ENCODE results near the gene TCF4.

The TCF4 gene

DNA sequence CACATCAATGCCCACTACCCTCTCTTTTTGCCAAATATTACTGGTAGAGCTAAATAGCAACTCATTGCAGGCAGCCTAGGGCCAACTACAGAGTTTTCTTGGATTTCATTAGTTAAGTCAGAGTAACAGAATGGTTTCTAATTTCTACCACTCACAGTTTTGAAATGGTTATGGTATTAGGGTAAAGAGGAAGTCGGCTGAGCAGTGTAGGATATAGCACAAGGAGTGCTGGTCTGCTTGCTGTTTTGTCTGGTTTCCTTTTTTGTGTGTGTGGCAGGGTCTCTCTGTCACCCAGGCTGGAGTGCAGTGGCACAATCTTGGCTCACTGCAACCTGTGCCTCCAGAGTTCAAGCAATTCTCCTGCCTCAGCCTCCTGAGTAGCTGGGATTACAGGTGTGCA, 339.5 kb downstream of the TCF4 start:
- no peak for DNase-seq

- no peak for DNase-seq
These were observed 341.0 kb downstream of the TCF4 start for GRCh38 chr18:55247032-55247431.

DNA sequence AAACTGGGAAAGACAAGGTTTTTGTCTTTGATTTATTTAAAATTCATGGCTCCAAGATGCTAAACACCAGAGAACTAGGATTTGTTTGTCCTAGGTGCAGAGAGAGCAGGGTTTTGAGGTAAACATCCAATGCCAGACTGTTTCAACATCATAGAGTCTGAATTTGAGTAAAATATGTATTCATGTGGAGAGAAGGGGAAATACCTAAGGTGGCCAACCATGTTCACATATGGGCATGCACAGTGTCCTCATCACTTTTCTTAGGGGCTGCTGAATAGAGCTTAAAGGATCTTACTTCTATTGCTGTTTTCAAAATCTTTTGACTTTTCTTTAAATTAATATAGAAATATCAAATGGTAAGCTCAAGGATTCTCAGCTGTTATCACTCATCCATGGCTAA, 341.7 kb downstream of the TCF4 start:
- no peak for DNase-seq

DNA sequence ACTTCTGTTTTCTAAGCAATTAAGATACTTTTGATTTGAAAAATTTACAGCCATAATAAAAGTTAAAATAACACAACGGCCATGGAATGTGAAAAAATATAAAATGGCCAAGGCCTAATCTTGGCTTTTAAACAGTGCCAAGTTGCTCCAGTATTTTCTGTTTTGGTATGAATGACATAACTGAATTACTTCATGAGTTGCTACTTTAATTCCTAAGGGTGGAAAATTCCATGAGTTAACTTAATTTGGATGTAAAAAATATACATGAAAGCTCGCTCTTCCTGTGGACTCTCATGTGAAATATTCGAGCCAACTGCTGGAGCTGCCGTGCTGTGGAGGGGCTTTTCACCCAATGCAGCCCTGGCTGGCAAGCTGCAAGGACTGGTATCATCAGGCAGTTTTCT, 342.8 kb downstream of the TCF4 start:
- DNase-seq = no peak

DNA sequence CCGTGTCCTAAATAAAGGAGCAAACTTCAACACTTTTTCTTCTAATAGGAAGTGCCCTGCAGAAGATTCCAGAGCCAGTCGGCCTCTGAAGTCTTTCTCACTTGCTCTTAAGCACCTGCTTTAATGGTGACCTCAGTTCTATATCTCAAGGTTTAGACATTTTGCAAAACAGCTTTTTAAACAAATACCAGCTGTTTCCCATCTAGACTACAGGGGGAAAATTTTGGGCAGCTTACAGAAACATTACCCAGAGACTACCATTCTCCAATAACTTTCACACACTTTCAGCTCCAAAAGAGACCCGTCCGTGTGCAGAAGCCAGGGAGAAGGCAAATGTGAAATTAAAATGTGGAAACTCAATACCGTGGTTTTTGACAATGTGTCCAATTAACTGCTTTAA, 343.4 kb downstream of the TCF4 start:
- DNase-seq = no peak

DNA sequence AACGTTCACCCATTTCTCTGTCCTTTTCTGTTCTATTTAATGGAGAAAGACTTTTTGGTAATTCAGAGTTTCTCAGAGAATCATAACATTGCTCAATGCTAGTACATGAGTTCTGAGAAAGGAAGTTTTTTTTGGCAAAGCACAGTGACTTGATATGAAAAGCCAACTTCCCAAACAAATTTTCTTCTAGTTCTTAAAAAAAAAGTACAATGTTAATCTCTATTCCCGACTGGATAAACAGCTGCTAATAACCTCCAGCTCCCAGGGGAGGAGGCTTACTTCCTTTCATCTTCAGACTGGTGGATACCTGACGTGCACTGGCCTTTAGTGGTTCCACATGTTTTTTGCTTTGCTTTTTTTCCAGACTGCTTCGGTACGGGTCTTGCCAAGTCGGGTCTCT, 344.1 kb downstream of the TCF4 start:
- DNase-seq = no peak

DNA sequence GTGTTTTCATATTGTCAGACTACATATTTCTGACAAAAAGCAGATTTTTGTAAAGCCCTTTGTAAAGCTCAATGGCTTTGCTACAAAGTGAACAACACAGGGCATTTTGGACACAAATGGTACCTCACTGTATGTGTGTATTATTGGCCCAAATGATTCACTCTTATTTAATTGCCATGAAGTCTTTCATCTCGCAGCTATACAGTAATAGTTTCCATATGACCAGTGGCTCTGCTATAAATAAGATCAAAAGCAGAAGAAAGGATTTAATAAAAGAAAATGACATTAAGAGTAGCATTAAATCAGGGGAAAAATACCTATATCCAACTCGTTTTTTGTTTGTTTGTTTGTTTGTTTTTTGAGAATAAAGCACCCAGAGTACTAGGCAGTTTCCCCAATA, 344.7 kb downstream of the TCF4 start:
- no peak for DNase-seq

DNA sequence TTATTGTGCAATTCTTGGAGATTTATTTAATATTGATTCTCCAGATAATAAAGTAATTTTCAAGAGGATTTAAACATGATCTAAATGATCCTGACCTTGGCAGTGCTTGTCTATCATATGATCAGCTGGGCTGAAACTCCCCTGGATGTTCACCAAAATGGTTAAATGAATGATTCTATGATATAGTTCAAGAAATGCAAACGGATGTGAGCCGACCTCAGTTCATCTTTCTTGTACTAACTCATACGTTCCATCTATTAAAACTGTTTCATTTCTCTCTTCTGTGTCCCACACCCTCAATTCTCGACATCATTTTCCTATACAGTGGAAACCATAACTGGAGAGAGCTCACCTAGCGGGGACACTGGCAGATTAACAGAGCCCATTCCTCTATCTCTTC, 347.0 kb downstream of the TCF4 start:
- no peak for DNase-seq

GRCh38 chr18:55239740-55240139, 348.3 kb downstream of the TCF4 start:
- DNase-seq = no peak

DNA sequence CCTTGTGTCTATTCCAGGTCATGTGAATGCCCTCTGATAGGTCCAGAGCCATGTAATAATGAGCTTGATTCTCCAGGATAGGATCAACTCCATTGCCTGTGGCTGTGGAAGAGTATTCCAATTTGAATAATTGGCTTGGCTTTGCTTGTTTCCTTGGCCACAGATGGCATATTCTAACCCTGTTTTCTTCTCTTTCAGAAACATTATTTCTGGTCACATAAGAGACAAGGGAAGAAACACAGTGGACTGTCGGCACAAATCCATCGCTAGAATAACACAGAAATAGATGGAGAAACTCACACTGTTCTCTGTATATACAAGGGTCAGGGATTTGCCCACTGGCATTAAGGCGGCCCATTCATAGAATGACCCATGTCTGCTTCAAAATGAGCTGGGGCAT, 350.3 kb downstream of the TCF4 start:
- DNase-seq = no peak

- DNase-seq = no peak
These were observed 351.7 kb downstream of the TCF4 start for GRCh38 chr18:55236150-55236931.

DNA sequence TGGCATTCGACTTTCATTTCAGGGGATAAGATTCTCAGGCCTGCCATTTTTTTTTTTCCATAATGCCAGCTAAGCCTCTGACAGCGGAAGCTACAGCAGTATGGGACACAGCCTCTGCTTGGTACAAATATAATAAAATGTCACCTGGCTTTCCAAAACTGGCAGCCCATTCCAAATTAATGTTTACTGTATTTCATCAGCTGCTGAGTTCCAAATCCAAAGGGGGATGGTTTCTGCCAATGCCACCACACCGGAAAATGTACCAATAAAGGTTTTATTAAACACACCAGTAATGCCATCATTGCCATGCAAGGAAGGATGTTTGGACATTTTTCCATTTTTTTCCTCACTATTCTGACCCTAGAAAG, 352.9 kb downstream of the TCF4 start:
- DNase-seq = no peak

DNA sequence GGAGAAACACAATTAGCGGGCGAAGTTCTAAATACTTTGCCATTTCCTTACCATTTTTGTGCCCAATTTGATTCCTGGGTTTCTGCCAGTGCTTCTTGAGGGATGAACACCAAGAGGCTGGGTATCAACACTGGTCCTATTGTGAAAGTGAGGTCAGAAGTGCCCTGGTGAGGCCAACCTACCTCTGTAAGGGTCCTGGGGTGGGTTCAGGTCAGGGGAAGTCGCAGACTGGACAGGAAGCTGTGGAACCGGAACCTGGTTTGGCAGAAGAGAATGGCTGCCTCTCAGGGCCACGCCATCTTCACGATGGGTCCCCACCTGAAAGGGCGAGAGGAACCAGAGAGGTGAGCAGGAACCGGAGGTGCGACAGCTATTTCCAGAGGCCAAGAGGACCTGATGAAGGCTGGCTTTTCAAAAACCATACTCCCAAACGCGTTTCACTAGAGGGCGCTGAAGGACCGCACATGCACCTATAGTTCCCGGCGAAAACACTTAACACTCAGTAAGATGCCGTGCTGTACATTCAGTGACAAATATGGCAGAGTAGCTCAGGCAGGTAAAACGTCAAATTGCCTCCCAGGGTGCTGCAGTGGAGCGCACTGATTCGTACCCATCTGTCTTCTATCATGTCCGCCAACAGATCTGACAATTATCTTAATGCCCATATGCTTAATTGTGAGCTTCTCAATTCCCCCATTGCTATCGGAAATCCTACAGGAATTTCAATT, 353.5 kb downstream of the TCF4 start:
- DNase-seq = peak; percentile 80

GRCh38 chr18:55233857-55234256, 354.1 kb downstream of the TCF4 start:
- DNase-seq = no peak

DNA sequence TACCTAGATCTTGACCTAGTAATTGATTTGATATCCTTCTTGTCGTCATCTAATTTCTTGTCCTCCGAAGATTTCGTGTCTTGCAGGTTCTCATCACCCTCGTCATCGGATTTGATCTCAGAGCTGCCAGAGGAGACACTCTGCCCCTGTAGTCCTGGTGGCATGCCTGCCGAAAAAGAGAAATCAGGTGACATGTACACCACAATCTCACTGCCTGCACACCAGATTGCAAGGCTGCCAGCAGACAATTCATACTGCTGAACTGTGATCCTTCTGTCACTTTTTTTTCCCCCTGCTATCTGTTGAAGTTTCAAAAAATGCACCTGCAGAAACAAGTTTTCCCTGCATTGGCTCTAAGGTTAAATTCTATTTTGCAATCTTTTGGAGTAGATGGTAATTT, 355.5 kb downstream of the TCF4 start:
- DNase-seq = no peak

DNA sequence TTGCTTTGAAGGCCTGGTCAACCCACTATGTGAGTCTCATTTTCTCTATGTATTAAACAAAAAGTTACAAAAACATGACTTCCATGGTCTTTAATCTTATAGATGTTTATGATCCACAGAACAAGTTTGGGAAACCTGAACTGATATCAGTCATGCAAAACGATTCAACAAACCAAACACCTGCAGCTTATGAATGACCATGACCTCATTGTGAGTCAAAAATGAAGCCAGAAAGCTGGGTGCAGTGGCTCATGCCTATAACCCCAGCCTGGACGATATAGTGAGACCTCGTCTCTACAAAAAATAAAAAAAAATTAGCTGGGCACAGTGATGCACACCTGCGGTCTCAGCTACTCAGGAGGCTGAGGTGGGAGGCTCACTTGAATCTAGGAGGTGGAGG, 358.3 kb downstream of the TCF4 start:
- no peak for DNase-seq

GRCh38 chr18:55228707-55229106, 359.3 kb downstream of the TCF4 start:
- DNase-seq = no peak

DNA sequence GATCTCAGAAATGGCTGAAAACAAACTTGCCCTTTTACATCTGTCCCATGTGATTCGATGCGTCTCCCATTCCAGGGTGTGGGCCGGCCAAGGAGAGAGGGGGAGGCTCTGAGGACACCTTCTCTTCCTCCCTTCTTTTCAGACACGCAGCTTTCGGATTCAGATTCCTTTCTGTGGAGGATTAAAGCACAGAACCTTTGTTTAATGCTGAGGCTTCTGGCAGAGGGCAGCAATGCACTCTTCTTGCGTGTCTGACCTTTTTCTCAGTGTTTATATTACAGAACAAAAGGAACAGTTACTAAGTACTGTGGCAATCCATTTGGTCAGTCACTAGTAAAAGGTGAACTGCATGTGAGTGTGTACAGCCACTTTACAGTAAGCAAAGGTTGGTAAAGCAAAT, 359.8 kb downstream of the TCF4 start:
- no peak for DNase-seq

- DNase-seq = no peak
These were observed 360.2 kb downstream of the TCF4 start for GRCh38 chr18:55227771-55228170.

DNA sequence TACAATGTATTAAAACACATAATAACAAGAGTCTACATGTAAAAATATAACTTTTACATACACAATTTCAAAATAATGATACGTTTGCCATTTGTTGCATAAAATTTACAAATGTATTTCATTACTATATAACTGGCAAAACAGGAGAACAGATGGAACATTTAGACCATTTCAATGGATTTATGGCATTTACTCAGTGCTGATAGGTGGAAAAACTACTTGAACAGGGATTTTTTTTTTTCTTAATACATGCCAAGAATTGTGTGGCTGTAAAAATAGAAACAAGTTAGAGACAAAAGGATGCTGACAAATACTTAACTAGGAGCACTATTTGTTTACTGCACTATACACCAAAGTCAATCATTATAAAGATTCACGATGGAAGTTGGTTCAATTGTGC, 361.9 kb downstream of the TCF4 start:
- no peak for DNase-seq

DNA sequence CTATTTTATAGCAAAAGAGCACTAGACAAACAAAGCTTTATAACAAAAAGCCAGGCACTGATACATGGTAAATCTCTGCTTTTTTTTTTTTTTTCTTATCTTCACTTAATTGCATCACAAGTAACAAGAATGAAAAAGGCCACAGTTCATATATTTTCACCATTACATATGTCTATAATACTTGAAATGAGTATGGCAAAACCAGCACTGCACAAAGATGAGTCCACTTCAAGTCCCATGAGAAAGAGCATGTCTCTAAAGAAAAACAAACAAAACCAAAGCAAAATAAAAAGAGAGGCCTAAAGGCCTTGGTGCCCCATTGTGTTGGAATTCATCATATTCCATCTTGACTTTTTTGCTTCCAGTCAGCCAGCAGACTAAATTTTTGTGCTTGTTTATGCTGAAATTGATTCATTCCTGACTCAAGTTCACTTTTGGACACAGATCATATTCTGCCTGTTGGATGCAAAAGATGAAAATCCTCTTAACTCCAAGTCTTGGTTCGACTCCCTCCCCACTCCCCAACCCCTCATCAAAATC, 363.8 kb downstream of the TCF4 start:
- DNase-seq = no peak

DNA sequence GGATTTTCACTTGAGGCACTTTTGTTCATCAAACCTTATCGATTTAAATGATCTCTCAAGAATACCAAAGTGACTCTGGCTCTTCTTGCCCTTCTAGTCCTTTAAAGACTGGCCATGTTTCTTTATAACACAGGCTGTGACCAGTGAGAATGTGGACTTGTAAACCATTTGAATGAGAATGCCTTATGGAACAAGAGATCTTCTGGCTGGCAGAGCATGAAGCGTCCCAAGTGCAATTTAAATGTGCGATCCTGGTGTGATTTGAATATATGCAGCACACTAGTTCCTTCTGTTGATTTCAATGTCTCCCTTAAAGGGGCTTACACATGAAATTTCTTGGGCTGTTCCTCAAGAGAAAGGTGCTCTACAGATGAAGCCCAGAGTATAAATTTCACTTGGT, 366.4 kb downstream of the TCF4 start:
- DNase-seq = no peak

GRCh38 chr18:55220523-55220922, 367.5 kb downstream of the TCF4 start:
- no peak for DNase-seq

GRCh38 chr18:55219823-55220222, 368.2 kb downstream of the TCF4 start:
- no peak for DNase-seq

DNA sequence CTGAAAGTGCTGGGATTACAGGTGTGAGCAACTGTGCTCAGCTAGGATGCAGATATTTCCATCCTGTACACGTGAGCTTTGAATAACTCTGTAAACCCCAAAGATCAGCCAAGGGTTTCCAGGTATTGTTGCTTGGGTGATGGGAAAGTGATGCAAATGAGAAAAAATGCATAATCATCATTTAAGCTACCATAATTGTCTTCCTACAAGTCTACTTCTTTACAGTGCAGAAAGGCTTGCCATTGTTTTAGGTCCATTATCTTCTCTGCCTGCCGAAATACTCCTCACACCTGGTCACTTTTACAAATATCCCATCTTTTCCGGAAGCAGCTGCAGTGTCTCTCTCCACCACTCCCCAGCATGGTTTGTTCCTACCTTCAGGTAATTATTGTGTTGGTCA, 368.9 kb downstream of the TCF4 start:
- DNase-seq = no peak

Measured in NCI-H1092 (cell line).